ENCODE results near the gene ATP5MK. TPM values are rescaled to one million over a fixed set of nuclear protein-coding genes. Genes with fewer than 3 reads are reported as not detected.
"Not testable (repeated sequence)": the region's sequence is repeated elsewhere in the genome, so short reads cannot be mapped to it uniquely, and the experiment has no call there.

Gene ATP5MK
- total RNA-seq, 3 donors from 2014 or later: 391 to 519 (median 516) TPM

GRCh38 chr10:103373544-103373943 is 22.7 kb downstream of the ATP5MK start:
- Histone ChIP-seq H3K4me3 (no peak overlapping the region), H3K36me3 (ENCODE audit: low read depth) (no peaks in the 10 kb centered on the region), H3K4me1 (ENCODE audit: low read depth) (peaks cover 13% of the 10 kb centered on the region), H3K9me3 (no peaks in the 10 kb centered on the region)
- TF ChIP-seq, protein P1, sequence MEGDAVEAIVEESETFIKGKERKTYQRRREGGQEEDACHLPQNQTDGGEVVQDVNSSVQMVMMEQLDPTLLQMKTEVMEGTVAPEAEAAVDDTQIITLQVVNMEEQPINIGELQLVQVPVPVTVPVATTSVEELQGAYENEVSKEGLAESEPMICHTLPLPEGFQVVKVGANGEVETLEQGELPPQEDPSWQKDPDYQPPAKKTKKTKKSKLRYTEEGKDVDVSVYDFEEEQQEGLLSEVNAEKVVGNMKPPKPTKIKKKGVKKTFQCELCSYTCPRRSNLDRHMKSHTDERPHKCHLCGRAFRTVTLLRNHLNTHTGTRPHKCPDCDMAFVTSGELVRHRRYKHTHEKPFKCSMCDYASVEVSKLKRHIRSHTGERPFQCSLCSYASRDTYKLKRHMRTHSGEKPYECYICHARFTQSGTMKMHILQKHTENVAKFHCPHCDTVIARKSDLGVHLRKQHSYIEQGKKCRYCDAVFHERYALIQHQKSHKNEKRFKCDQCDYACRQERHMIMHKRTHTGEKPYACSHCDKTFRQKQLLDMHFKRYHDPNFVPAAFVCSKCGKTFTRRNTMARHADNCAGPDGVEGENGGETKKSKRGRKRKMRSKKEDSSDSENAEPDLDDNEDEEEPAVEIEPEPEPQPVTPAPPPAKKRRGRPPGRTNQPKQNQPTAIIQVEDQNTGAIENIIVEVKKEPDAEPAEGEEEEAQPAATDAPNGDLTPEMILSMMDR (IDR thresholded peaks at IDR 0.05): no peak
- DNase-seq (no peak), ATAC-seq (no peak)
- intact Hi-C loops (cut with DNase I, micrococcal nuclease): no loop called here

- TF ChIP-seq, protein P1 (IDR thresholded peaks at IDR 0.05): no peak
- DNase-seq (peak; percentile 93 to 96 (median 94)), ATAC-seq (peak; percentile 93)
- peaks cover 13% of the 10 kb centered on the region for H3K4me1 ChIP-seq (ENCODE audit: low read depth)
- peak within 1 kb of the TSS; percentile 60 for H3K4me3 ChIP-seq
- intact Hi-C loops (cut with DNase I, micrococcal nuclease): no loop called here
- H3K36me3 ChIP-seq (ENCODE audit: low read depth): no peaks in the 10 kb centered on the region
- H3K9me3 ChIP-seq: no peaks in the 10 kb centered on the region
Measured at GRCh38 chr10:103367782-103368518, 28.3 kb downstream of the ATP5MK start, which contains the start of gene TAF5. Gene TAF5 (plus strand): TSS chr10:103367976. CDS start chr10:103367990, 14 bp downstream.

DNA sequence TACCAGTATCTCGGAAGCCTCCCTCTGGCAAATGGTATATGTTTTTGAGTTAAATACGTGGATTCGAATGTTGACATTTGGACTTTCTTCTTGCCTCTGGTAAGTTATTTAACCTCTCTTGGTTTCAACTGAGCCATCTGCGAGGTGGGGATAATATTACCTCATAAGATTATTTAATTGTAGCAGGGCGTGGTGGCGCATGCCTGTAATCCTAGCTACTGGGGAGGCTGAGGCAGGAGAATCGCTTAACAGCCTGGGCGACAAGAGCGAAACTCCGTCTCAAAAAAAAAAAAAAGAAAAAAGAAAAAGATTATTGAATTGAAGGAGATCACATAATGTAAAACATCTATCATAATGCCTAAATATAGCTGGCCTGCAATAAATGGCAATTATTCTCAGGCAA is 28.9 kb downstream of the ATP5MK start:
- Histone ChIP-seq H3K4me3 (peak overlapping the region; percentile 60), H3K36me3 (ENCODE audit: low read depth) (no peaks in the 10 kb centered on the region), H3K9me3 (no peaks in the 10 kb centered on the region), H3K4me1 (ENCODE audit: low read depth) (peaks cover 13% of the 10 kb centered on the region)
- peak in 1 of 3 donors; percentile 42 for DNase-seq
- TF ChIP-seq, protein P1 (IDR thresholded peaks at IDR 0.05): no peak
- intact Hi-C loops (cut with DNase I, micrococcal nuclease): no loop called here
- ATAC-seq: no peak

DNA sequence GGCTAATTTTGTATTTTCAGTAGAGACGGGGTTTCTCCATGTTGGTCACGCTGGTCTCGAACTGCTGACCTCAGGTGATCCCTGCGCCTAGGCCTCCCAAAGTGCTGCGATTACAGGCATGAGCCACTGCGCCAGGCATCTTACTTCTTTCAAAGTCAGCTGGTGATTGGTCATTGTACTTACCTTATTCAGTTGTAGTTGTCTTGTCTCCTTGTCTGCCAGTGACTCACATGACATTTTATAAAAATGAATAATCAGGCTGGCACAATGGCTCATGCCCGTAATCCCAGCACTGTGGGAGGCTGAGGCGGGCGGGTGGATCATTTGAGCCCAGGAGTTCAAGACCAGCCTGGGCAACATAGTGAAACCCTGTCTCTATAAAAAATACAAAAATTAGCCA is 35.5 kb downstream of the ATP5MK start:
- H3K36me3 ChIP-seq (ENCODE audit: low read depth); ATAC-seq; H3K9me3 ChIP-seq; DNase-seq; intact Hi-C loops (cut with DNase I, micrococcal nuclease); H3K4me3 ChIP-seq; H3K4me1 ChIP-seq (ENCODE audit: low read depth): not testable (repeated sequence)

- intact Hi-C loops (cut with DNase I, micrococcal nuclease); H3K36me3 ChIP-seq (ENCODE audit: low read depth); H3K4me3 ChIP-seq; H3K9me3 ChIP-seq; DNase-seq; ATAC-seq; H3K4me1 ChIP-seq (ENCODE audit: low read depth): not testable (repeated sequence)
Measured at GRCh38 chr10:103359493-103359892, 36.8 kb downstream of the ATP5MK start.

DNA sequence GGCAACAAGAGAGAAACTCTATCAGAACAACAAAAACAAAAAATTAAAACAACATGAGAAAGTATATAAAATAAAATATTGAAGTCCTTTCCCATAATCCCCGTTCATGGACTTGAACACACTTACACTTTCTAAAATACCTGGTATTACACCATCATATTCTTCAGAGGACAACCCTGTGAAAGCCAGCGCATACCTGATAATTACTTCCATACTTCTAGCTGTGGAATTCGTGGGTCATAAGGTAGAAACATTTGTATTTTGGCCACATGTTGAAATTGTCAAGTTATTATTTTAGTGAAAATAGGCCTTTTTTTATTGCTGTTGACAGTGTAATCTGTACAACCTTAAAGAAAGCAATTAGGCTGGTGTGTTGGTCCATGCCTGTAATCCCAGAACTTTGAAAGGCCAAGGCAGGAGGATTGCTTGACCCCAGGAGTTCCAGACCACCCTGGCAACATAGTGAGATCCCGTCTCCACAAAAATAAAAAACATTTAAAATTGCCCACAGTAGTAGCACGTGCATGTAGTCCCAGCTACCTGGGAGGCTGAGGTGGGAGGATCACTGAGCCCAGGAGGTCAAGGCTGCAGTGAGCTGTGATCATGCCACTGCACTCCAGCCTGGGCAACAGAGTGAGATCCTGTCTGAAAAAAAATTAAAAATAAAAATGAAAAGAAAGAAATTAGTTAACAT is 40.2 kb downstream of the ATP5MK start:
- no peaks in the 10 kb centered on the region for H3K9me3 ChIP-seq
- intact Hi-C loops (cut with DNase I, micrococcal nuclease): no loop called here
- no peak for ATAC-seq
- H3K4me3 ChIP-seq: no peak overlapping the region
- no peak for DNase-seq
- TF ChIP-seq, protein P1 (IDR thresholded peaks at IDR 0.05): no peak
- H3K4me1 ChIP-seq (ENCODE audit: low read depth): peaks cover 3% of the 10 kb centered on the region
- H3K36me3 ChIP-seq (ENCODE audit: low read depth): no peaks in the 10 kb centered on the region

- DNase-seq; H3K4me1 ChIP-seq (ENCODE audit: low read depth); H3K4me3 ChIP-seq; ATAC-seq; H3K36me3 ChIP-seq (ENCODE audit: low read depth); intact Hi-C loops (cut with DNase I, micrococcal nuclease); H3K9me3 ChIP-seq: not testable (repeated sequence)
Measured at GRCh38 chr10:103354567-103354966, 41.7 kb downstream of the ATP5MK start.
